PC-3 (cell line): ENCODE measurements around the gene RIT2. TPM values are rescaled to one million over a fixed set of nuclear protein-coding genes. Genes with fewer than 3 reads are reported as not detected.

Experiments
- ATAC-seq: fragments of 200-7000 bp; cut with Tn5 transposase; 2 replicates; pipeline ENCODE4 v1.9.1; 2020; ENCODE audit warnings: mild to moderate bottlenecking, moderate library complexity
- BruUV-seq: library from RNA; stranded (reverse); fragments of 400-500 nt; replicated peaks from 2 replicates; lab custom pipeline; 2021; lab: Mats Ljungman, UMichigan
- CTCF ChIA-PET: fragments of 300-600 bp; sonication (Branson Sonifier 250); formaldehyde crosslinking; loops from one replicate; lab custom pipeline; 2022; ENCODE audit warnings: antibody characterized with exemption; lab: Charles Lee
- POLR2A ChIA-PET: fragments of 300-600 bp; sonication (Branson Sonifier 250); formaldehyde crosslinking; loops from one replicate; lab custom pipeline; 2022; ENCODE audit warnings: antibody characterized with exemption; ENCODE audit not compliant: unreplicated experiment; lab: Charles Lee
- DNase-seq: peaks from one replicate; pipeline ENCODE4 v3.0.0-alpha.2; 2015
- H2AFZ ChIP-seq: fragments of 300-600 bp; sonication (generic); 2 replicates; pipeline ENCODE4 v1.6.0; 2016; ENCODE audit warnings: antibody characterized with exemption, low read length
- H3F3A ChIP-seq: fragments of 300-600 bp; sonication (generic); one replicate; pipeline ENCODE4 v1.6.0; 2017; ENCODE audit warnings: antibody characterized with exemption, low read length, control low read depth, mild to moderate bottlenecking; ENCODE audit not compliant: unreplicated experiment
- H3K27ac ChIP-seq: fragments of 300-600 bp; sonication (generic); 2 replicates; pipeline ENCODE4 v1.5.1; 2016; ENCODE audit warnings: mild to moderate bottlenecking, low read length
- H3K27me3 ChIP-seq: fragments of 300-600 bp; sonication (generic); 2 replicates; pipeline ENCODE4 v1.6.1; 2016; ENCODE audit warnings: low read length, mixed read lengths
- H3K36me3 ChIP-seq: fragments of 300-600 bp; sonication (generic); 2 replicates; pipeline ENCODE4 v1.6.1; 2016; ENCODE audit warnings: low read depth, mixed run types, low read length, mixed read lengths
- H3K4me1 ChIP-seq: fragments of 300-600 bp; sonication (generic); 2 replicates; pipeline ENCODE4 v1.5.1; 2016; ENCODE audit warnings: low read length; ENCODE audit not compliant: insufficient read depth
- H3K4me2 ChIP-seq: fragments of 300-600 bp; sonication (generic); 2 replicates; pipeline ENCODE4 v1.6.0; 2016; ENCODE audit warnings: low read length
- H3K4me3 ChIP-seq: fragments of 300-600 bp; sonication (generic); 2 replicates; pipeline ENCODE4 v1.5.1; 2016; ENCODE audit warnings: mild to moderate bottlenecking, low read length, mixed read lengths
- H3K79me2 ChIP-seq: fragments of 300-600 bp; sonication (generic); 2 replicates; pipeline ENCODE4 v1.6.1; 2017; ENCODE audit warnings: low read length, mixed read lengths
- H3K9ac ChIP-seq: fragments of 300-600 bp; sonication (generic); 2 replicates; pipeline ENCODE4 v1.6.0; 2016; ENCODE audit warnings: mild to moderate bottlenecking, low read length
- H3K9me2 ChIP-seq: fragments of 300-600 bp; sonication (generic); replicated peaks from 2 replicates; pipeline ENCODE4 v1.6.1; 2016; ENCODE audit warnings: mixed run types, low read length, mixed read lengths
- H3K9me3 ChIP-seq: fragments of 300-600 bp; sonication (generic); 2 replicates; pipeline ENCODE4 v1.6.1; 2016; ENCODE audit warnings: low read length, mixed read lengths
- H4K20me1 ChIP-seq: fragments of 300-600 bp; sonication (generic); 2 replicates; pipeline ENCODE4 v1.6.1; 2016; ENCODE audit warnings: low read length, mixed read lengths
- EZH2 ChIP-seq: fragments of 300-600 bp; sonication (generic); IDR thresholded peaks from one replicate; pipeline ENCODE4 v1.6.1; 2017; ENCODE audit warnings: antibody characterized with exemption, mild to moderate bottlenecking, low read length; ENCODE audit not compliant: unreplicated experiment
- EZH2phosphoT487 ChIP-seq: fragments of 300-600 bp; sonication (generic); IDR thresholded peaks from 2 replicates; pipeline ENCODE4 v1.6.1; 2018; ENCODE audit warnings: mild to moderate bottlenecking, antibody characterized with exemption, low read length, borderline replicate concordance
- intact Hi-C: fragments of 100-400 bp; cut with micrococcal nuclease; formaldehyde crosslinking; loops from 2 replicates; pipeline ENCODE4 v1.9.0; 2023
- total RNA-seq: library from RNA; depleted of rRNA; stranded (reverse); fragments of >200 nt; gene quantifications from 2 replicates; pipeline ENCODE4 v1.2.3, GENCODE V29; 2014
- TF ChIP-seq, protein P1 (sequence below): fragments of 300-600 bp; sonication (generic); conservative IDR thresholded peaks from 2 replicates; pipeline ENCODE4 v1.5.1; 2017; ENCODE audit warnings: antibody characterized with exemption, low read depth, mild to moderate bottlenecking, low read length

Gene RIT2
- total RNA-seq, 1 experiment from 2014 or later: not detected

DNA sequence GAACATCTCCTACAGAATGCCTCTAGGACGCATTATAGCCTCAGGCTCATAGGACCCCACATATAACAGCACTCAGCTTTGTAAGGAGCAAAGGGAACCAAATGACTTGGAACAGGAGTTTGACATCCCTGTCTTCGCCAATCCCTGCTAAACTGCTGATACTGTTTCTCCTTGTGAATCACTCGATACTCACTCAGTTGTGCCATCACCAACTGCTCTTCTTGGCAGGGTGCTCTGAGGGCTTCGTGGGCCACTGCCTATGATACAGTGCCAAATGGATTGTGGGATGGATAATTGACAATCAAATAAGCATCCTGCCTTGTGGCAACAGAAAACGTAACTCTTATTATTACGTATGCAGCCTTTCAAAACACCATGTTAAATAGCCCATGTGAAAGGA, 396.3 kb downstream of the RIT2 start:
- ATAC-seq: no peak
- no peaks in the 10 kb centered on the region for H3K36me3 ChIP-seq

DNA sequence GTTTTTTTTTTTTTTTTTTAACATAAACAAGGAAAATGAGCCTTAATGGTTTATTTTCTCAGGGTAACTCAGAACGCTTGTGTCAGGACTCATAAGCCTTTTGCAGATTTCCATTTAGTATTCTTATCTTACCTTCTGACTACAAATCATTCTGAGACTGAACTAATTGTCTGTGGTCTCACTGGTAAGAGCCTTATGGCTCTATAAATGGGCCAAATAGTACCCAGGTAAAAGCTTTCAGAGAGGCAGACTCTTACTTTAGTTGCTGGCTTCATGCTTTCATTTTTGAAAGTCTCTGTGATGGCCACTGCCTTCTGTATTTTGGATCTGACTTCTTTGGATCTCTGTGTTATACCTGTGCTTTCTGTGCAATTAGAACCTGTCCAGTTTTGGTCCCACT, 403.4 kb downstream of the RIT2 start:
- H3K9me2 ChIP-seq: no peaks in the 10 kb centered on the region
- no peaks in the 10 kb centered on the region for H3F3A ChIP-seq
- H3K4me1 ChIP-seq: no peaks in the 10 kb centered on the region
- no peak overlapping the region for H3K9ac ChIP-seq
- ATAC-seq (no peak), DNase-seq (no peak)
- H3K27me3 ChIP-seq: no peaks in the 10 kb centered on the region
- no peak overlapping the region for H2AFZ ChIP-seq
- TF ChIP-seq, protein P1, sequence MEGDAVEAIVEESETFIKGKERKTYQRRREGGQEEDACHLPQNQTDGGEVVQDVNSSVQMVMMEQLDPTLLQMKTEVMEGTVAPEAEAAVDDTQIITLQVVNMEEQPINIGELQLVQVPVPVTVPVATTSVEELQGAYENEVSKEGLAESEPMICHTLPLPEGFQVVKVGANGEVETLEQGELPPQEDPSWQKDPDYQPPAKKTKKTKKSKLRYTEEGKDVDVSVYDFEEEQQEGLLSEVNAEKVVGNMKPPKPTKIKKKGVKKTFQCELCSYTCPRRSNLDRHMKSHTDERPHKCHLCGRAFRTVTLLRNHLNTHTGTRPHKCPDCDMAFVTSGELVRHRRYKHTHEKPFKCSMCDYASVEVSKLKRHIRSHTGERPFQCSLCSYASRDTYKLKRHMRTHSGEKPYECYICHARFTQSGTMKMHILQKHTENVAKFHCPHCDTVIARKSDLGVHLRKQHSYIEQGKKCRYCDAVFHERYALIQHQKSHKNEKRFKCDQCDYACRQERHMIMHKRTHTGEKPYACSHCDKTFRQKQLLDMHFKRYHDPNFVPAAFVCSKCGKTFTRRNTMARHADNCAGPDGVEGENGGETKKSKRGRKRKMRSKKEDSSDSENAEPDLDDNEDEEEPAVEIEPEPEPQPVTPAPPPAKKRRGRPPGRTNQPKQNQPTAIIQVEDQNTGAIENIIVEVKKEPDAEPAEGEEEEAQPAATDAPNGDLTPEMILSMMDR: no peak
- TF ChIP-seq EZH2 (no peak), EZH2phosphoT487 (no peak)
- H3K27ac ChIP-seq: no peak overlapping the region
- H3K9me3 ChIP-seq: no peaks in the 10 kb centered on the region
- H3K4me3 ChIP-seq: no peak overlapping the region
- no TSS peak for BruUV-seq
- H3K36me3 ChIP-seq: no peaks in the 10 kb centered on the region
- intact Hi-C loops: no loop called here
- ChIA-PET CTCF (no interaction called here), POLR2A (no interaction called here)
- H4K20me1 ChIP-seq: no peaks in the 10 kb centered on the region
- no peaks in the 10 kb centered on the region for H3K79me2 ChIP-seq
- H3K4me2 ChIP-seq: no peak overlapping the region

More for the DNA sequence above, 396.3 kb downstream of the RIT2 start:
- H3K27me3 ChIP-seq: no peaks in the 10 kb centered on the region
- intact Hi-C loops: no loop called here
- no peaks in the 10 kb centered on the region for H3K9me3 ChIP-seq
- H3K4me3 ChIP-seq: no peak overlapping the region
- H3K9ac ChIP-seq: no peak overlapping the region
- BruUV-seq: no TSS peak
- no peak overlapping the region for H2AFZ ChIP-seq
- H4K20me1 ChIP-seq: no peaks in the 10 kb centered on the region
- H3F3A ChIP-seq: no peaks in the 10 kb centered on the region
- no peak overlapping the region for H3K27ac ChIP-seq
- ChIA-PET POLR2A (no interaction called here), CTCF (no interaction called here)
- no peak for DNase-seq
- no peak overlapping the region for H3K4me2 ChIP-seq
- H3K4me1 ChIP-seq: no peaks in the 10 kb centered on the region
- no peaks in the 10 kb centered on the region for H3K9me2 ChIP-seq
- TF ChIP-seq, protein P1: no peak
- no peak for TF ChIP-seq EZH2phosphoT487
- TF ChIP-seq EZH2: no peak
- H3K79me2 ChIP-seq: no peaks in the 10 kb centered on the region

DNA sequence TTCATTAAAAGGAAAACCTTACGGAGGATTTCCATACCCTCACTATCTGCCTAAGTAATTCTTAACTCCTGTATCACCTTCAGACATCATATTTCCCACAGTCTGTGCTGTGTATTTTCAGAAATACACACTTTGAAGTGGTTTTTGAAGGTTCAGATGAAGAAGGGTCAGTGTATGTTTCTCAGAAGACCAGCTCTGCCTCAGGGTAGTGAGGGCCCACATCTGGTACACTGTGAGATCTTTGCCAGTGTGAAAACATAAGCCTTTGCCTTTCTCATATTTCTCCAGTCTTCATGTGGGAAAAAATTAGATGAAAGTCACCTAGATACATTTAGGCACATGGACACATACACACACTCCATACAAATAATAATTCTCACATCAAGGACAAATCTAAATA, 408.4 kb downstream of the RIT2 start:
- no peak for ATAC-seq

More for the DNA sequence above, 408.4 kb downstream of the RIT2 start:
- Histone ChIP-seq H3K9me2 (no peaks in the 10 kb centered on the region), H3K4me1 (no peaks in the 10 kb centered on the region), H3K27me3 (no peaks in the 10 kb centered on the region), H3K27ac (no peak overlapping the region), H3K79me2 (no peaks in the 10 kb centered on the region), H3K9ac (no peak overlapping the region), H2AFZ (no peak overlapping the region), H3K4me3 (no peak overlapping the region), H3K9me3 (no peaks in the 10 kb centered on the region), H4K20me1 (no peaks in the 10 kb centered on the region), H3K4me2 (no peak overlapping the region), H3K36me3 (no peaks in the 10 kb centered on the region), H3F3A (no peaks in the 10 kb centered on the region)
- ChIA-PET CTCF (no interaction called here), POLR2A (no interaction called here)
- no peak for DNase-seq
- TF ChIP-seq EZH2phosphoT487 (no peak), EZH2 (no peak)
- TF ChIP-seq, protein P1: no peak
- BruUV-seq: no TSS peak
- intact Hi-C loops: no loop called here
